Glomerular endothelial cell (primary cell): ENCODE results near the gene KIAA0040. TPM values are rescaled to one million over a fixed set of nuclear protein-coding genes. Genes with fewer than 3 reads are reported as not detected.

Experiments
- DNase-seq: peaks from one replicate; pipeline ENCODE4 v3.0.0-alpha.2; 2011; ENCODE audit warnings: low read depth, low spot score; ENCODE audit errors: extremely low read depth
- total RNA-seq: library from RNA; depleted of rRNA; stranded (reverse); fragments of >200 nt; gene quantifications from 2 replicates; pipeline ENCODE4 v1.2.3, GENCODE V29; 2015

The KIAA0040 gene
- 7.6 and 18.6 TPM in 2 replicates for total RNA-seq

- no peak for DNase-seq
These were observed at the start of gene KIAA0040 for GRCh38 chr1:175192630-175193526. TSS of gene KIAA0040 (minus strand) at chr1:175192776. CDS start at chr1:175161013, 31,763 bp downstream.

GRCh38 chr1:175237389-175237788 is 44.8 kb upstream of the KIAA0040 start:
- DNase-seq = no peak

- DNase-seq = no peak
These were observed 42.1 kb upstream of the KIAA0040 start for GRCh38 chr1:175234639-175235038.

- no peak for DNase-seq
These were observed 39.8 kb upstream of the KIAA0040 start for GRCh38 chr1:175232335-175232734.

GRCh38 chr1:175225805-175226129 is 33.2 kb upstream of the KIAA0040 start:
- DNase-seq = no peak

GRCh38 chr1:175222296-175222938 is 29.8 kb upstream of the KIAA0040 start:
- DNase-seq = no peak

- DNase-seq = no peak
These were observed 29.1 kb upstream of the KIAA0040 start for GRCh38 chr1:175221557-175222175.

- no peak for DNase-seq
These were observed 28.4 kb upstream of the KIAA0040 start for GRCh38 chr1:175220853-175221556.

- no peak for DNase-seq
These were observed 27.2 kb upstream of the KIAA0040 start for GRCh38 chr1:175219774-175220173.

- no peak for DNase-seq
These were observed 26.3 kb upstream of the KIAA0040 start for GRCh38 chr1:175218786-175219434.

- DNase-seq = no peak
These were observed 25.4 kb upstream of the KIAA0040 start for GRCh38 chr1:175217721-175218531.

GRCh38 chr1:175216444-175216843 is 23.9 kb upstream of the KIAA0040 start:
- DNase-seq = no peak

- no peak for DNase-seq
These were observed 19.1 kb upstream of the KIAA0040 start for GRCh38 chr1:175211656-175212055.

GRCh38 chr1:175210744-175211143 is 18.2 kb upstream of the KIAA0040 start:
- DNase-seq = no peak

GRCh38 chr1:175209493-175209921 is 16.9 kb upstream of the KIAA0040 start:
- no peak for DNase-seq

GRCh38 chr1:175208773-175209492 is 16.4 kb upstream of the KIAA0040 start:
- DNase-seq = no peak

- DNase-seq = no peak
These were observed 15.4 kb upstream of the KIAA0040 start for GRCh38 chr1:175207971-175208370.

- no peak for DNase-seq
These were observed 14.1 kb upstream of the KIAA0040 start for GRCh38 chr1:175206687-175207086.

GRCh38 chr1:175204330-175204729 is 11.8 kb upstream of the KIAA0040 start:
- no peak for DNase-seq
